ENCODE results near the gene CASP2.

The CASP2 gene

DNA sequence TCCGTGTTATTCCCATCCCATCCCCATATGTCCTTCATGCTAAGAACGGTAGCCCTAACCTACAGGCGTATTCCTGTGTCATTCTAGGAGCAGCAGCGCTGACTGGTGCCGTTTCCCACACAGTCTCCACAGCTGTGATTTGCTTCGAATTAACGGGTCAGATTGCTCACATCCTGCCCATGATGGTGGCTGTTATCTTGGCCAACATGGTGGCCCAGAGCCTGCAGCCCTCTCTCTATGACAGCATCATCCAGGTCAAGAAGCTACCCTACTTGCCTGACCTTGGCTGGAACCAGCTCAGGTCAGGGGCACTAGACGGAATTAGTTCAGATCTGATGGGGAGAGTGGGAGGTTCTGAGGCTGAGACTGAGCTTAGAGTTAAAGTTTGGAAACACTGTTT, 53.7 kb downstream of the CASP2 start:
- DNase-seq: peak; percentile 26

DNA sequence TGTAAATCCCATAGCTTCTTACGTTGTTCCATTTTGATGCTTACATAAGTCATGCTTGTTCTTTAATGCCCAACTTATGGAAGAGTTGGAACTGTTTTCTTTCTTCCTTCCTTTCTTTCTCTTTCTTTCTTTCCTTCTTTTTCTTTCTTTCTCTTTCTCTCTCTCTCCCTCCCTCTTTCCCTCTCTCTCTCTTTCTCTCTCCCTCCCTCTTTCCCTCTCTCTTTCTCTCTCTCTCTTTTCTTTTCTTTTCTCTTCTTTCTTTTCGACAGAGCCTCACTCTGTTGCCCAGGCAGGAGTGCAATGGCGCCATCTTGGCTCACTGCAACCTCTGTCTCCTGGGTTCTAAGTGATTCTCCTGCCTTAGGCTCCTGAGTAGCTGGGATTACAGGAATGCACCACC, 55.4 kb downstream of the CASP2 start:
- no peak for DNase-seq

DNA sequence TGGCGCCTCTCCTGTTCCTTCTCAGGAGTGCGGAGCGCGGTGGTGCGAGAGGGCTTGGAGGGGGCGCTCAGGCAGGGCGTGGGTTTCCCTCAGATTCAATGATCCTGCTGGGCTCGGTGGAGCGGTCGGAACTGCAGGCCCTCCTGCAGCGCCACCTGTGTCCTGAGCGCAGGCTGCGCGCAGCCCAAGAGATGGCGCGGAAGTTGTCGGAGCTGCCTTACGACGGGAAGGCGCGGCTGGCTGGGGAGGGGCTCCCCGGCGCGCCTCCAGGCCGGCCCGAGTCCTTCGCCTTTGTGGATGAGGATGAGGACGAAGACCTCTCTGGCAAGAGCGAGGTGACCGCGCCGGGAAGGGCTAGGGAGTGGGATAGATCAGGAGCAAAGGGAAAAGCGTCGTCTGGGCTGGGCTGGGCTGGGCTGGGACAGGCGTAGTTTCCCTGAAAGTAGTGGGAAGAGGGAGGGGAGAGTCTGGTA, 57.3 kb downstream of the CASP2 start:
- DNase-seq: peak; percentile 84

DNA sequence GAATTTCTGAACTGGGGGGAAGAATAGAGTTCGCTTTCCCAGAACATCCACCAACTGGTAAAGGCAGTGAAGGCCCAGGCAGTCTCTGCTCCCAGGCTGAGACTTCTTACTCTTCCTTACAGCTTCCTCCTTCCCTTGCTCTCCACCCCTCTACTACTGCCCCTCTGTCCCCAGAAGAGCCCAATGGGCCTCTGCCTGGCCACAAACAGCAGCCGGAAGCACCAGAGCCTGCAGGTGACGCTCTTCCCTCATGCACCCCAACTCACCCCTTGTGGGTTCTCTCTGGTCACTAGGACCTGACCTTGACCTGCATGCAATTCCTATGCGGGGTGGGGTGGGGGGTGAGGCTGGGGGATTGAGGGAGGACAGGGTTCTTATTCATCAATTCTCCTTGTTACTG, 57.9 kb downstream of the CASP2 start:
- DNase-seq: no peak

DNA sequence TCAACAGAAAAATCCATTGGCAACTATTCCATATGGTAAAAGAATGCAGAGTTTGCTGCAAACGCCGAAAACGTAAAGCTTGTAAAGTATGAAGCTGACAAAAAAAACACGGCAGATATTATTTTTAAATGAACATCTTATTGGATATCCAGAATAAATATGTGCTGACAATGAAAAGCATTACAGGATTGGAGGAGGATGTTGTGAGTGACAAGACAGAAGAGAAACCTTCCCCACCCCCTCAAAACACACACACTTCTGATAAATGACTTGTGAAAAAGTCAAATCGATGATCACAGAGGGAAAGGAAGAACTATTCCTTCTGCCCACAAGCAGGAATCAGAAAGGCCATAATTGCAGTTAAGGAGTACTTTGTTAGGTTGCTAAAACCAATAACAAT, 59.8 kb downstream of the CASP2 start:
- no peak for DNase-seq

DNA sequence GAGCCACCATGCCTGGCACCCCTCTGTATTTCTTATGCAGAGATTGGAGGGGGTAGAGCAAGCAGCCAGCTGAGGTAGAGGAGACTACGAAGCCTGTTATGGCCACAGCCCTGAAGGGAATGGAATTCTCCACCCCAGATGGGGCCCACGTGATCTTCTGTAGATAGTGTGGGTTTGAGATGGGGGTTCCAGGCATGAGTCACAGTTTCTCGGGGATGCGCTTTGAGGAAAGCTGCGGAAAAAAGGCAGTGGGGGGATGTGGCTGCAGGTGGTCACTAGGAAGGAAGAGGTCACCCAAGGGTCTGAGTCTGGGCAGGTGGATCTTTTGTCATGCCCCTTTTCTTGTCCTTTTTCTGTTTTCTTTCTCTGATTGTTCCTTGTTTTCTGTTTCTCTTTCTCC, 62.9 kb downstream of the CASP2 start:
- no peak for DNase-seq

DNA sequence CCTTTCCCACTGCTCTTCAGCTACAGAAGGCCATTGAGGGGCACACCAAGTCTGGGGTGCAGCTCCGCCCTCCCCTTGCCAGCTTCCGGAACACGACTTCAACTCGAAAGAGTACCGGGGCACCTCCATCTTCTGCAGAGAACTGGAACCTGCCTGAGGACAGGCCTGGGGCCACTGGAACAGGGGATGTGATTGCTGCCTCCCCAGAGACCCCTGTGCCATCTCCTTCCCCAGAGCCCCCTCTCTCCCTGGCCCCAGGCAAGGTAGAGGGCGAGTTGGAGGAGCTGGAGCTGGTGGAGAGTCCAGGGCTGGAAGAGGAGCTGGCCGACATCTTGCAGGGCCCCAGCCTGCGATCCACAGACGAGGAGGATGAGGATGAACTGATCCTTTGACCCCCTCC, 63.4 kb downstream of the CASP2 start:
- no peak for DNase-seq

DNA sequence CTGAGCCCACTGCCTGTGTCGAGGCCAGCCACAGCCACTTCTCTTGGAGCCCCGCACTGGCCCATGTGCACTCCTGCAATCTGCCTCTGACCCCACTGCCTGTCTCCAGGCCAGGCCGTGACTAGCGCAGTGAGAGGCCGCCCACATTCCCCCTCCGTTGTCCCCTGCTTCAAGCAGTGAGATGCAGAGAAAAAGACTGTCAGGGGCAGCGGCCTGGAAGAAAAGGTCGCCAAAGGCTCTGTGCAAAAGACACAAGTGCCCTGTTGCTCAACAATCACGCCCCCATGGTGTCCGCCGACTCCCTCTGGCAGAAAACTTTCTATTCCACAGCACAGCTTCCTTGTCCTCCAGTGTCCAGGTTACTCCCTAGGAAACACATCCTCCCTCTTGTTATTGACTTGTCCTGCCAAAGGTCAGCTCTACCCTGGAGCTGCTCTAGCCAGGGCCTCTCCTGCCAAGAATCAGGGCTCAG, 64.4 kb downstream of the CASP2 start:
- DNase-seq: no peak

DNA sequence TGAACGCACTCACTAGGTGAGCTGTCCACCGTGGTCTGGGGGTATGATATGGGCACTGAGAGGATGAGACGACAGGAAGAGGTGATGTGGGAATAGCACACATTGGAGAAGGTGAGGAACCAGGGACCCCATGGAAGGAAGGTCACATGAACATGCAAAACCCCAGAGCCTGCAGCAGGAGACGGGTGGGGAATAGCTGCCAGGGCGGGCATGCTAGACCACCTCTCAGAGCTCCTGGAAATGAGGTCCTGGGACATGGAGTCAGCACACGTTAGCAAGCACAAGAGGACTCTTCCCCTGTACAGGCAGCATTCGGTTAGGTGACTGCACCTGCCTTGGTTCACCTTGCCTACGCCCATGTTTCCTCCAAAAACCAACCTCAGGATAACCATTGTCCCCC, 66.2 kb downstream of the CASP2 start:
- DNase-seq: no peak

DNA sequence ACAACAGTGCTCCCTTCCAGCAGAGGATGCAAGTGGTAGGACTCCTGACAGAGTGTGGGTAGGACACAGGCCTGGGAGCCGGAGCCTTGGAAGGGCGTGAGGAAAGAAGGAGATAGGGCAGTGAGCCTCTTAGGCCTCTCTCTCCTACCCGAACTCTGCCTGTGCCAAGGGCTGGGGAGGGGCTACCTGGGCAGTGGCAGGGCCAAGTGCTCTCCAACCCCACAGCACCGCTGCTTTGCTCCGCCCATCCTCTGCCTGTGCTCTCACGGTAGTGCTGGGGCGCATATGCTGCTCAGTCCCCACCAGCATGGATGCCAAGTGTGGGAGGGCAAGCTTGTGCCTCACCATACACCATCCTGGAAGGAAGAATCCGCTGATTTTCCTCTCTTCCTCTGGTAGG, 66.8 kb downstream of the CASP2 start:
- no peak for DNase-seq

DNA sequence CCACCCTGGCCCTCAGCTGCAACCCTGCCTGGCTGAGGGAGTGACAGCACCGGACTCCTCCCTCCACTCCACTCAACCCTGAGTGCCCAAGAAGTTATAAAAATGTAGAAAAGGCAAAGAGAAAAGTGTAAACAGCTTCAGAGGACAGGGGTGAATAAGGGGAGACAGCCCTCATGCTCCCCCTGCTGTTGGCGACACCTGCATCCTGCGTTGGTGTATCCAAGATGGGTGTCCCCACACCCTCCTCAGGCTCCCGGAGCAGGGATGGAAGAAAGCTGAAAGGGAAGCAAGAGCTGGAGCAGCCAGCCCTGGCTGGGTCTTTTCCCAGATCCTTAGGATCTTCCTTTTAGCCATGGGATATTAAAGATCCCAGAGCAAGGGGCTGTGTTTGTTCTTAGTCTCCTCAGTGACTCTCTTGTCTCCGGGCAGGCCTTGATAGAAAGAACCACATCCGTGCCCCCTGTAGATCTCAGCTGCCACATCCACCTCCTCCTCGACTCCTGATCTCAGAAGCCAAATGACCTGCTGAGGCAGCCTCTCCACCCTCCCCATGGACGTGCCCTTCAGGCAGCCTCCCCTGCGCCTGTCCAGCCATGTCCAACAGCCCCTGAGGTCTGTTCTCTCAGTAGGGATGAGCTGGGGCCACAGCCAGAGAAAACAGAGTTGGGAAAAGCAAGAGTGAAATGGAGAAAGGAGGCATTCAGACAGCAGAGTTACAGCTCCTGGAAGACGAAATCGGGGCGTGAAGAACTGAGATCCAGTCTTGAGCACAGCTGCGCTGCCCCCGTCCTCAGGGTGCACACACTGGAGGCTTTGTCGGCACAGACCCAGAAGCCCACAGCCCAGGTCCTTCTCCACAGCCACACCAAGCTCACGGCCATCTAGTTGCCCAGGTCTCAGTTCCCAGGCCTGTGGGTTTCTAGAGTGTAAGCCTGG, 67.6 kb downstream of the CASP2 start:
- no peak for DNase-seq

DNA sequence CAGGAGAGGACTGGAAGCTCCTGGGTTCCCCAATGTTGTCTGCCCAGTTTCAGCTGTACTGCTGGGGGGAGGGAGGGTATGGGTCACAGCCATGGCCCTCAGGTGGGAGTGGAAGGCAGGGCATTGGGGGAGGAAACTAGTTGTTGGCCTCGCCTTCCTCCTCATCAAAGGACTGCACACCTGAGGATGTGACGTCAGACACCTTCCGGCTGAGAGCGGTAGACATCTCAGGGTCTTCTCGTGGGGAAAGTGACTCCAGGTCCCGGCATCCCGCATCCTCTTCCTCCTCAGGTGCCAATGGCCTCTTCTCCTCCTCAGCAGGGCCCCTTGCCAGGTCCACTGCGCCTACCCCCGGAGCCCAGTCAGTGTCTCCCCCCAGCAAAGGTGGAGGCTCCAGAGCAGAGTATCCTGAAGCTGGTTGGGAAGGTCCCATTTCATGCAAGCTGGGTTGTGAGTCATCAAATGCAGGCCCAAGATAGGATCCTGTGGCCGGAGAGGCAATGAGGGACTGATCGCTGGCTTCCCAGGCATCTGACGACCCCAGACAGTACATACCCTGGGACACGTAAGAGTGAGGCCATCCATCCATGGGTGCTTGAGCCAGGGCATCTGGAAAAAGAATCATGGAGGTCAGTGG, 68.4 kb downstream of the CASP2 start:
- DNase-seq: no peak
